BE2C (cell line): ENCODE data around the gene DNM1L.
A peak's percentile ranks its signal among the peaks of the same experiment; 100 is the strongest.
"Not testable (repeated sequence)": the region's sequence is repeated elsewhere in the genome, so short reads cannot be mapped to it uniquely, and the experiment has no call there.

Source experiments
- DNase-seq: peaks from one replicate; pipeline ENCODE4 v3.0.0-alpha.2; 2020
- H3K27me3 ChIP-seq: fragments of 250-450 bp; sonication (Bioruptor Pico); 2 replicates; pipeline ENCODE4 v1.5.1; 2020; ENCODE audit warnings: mild to moderate bottlenecking
- H3K36me3 ChIP-seq: fragments of 250-450 bp; sonication (Bioruptor Pico); 2 replicates; pipeline ENCODE4 v1.5.1; 2020; ENCODE audit warnings: mild to moderate bottlenecking
- H3K4me1 ChIP-seq: fragments of 250-450 bp; sonication (Bioruptor Pico); 2 replicates; pipeline ENCODE4 v1.5.1; 2020
- H3K4me3 ChIP-seq: 2 replicates; pipeline ENCODE4 v1.5.1; 2011; ENCODE audit warnings: low read depth, low read length
- H3K9me3 ChIP-seq: fragments of 250-450 bp; sonication (Bioruptor Pico); 2 replicates; pipeline ENCODE4 v1.5.1; 2020
- TF ChIP-seq, protein P1 (sequence below): IDR thresholded peaks from 2 replicates; pipeline ENCODE4 v1.5.1; 2012; ENCODE audit warnings: mild to moderate bottlenecking, low read depth, low read length

The DNM1L gene

DNA sequence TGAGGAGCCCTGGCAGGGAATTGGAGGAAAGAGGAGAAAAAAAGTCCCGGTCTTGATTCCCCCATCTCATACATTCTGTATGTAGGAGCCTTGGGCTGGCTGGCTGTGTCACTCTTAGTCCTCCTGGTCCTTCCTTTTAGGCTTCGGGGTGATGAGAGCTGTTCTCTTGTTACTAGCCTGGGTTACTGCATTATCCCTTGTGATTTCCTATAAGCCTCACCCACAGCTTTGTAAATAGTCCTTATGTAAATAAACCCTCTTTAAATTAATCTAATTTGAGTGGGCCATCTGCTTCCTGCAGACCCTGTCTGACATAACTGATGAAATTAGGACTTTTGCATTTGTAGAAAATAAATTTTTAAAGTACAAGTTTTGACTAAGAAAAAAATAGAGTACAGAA, 19.2 kb downstream of the DNM1L start:
- peaks cover 3% of the 10 kb centered on the region for H3K36me3 ChIP-seq
- H3K4me3 ChIP-seq = peak overlapping the region; percentile 31
- H3K4me1 ChIP-seq = peaks cover 14% of the 10 kb centered on the region
- H3K9me3 ChIP-seq = no peaks in the 10 kb centered on the region
- peak; percentile 81 for DNase-seq
- H3K27me3 ChIP-seq = no peaks in the 10 kb centered on the region
- TF ChIP-seq, protein P1, sequence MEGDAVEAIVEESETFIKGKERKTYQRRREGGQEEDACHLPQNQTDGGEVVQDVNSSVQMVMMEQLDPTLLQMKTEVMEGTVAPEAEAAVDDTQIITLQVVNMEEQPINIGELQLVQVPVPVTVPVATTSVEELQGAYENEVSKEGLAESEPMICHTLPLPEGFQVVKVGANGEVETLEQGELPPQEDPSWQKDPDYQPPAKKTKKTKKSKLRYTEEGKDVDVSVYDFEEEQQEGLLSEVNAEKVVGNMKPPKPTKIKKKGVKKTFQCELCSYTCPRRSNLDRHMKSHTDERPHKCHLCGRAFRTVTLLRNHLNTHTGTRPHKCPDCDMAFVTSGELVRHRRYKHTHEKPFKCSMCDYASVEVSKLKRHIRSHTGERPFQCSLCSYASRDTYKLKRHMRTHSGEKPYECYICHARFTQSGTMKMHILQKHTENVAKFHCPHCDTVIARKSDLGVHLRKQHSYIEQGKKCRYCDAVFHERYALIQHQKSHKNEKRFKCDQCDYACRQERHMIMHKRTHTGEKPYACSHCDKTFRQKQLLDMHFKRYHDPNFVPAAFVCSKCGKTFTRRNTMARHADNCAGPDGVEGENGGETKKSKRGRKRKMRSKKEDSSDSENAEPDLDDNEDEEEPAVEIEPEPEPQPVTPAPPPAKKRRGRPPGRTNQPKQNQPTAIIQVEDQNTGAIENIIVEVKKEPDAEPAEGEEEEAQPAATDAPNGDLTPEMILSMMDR = no peak

- not testable (repeated sequence) for H3K9me3 ChIP-seq, H3K36me3 ChIP-seq, DNase-seq, H3K27me3 ChIP-seq, H3K4me3 ChIP-seq
- H3K4me1 ChIP-seq = peaks cover 14% of the 10 kb centered on the region
These were observed 20.3 kb downstream of the DNM1L start for GRCh38 chr12:32699437-32699836.

- H3K4me3 ChIP-seq = no peak overlapping the region
- no peak for DNase-seq
- H3K36me3 ChIP-seq = peaks cover 11% of the 10 kb centered on the region
- TF ChIP-seq, protein P1 = no peak
- H3K4me1 ChIP-seq = peaks cover 15% of the 10 kb centered on the region
- no peaks in the 10 kb centered on the region for H3K9me3 ChIP-seq
- H3K27me3 ChIP-seq = no peaks in the 10 kb centered on the region
These were observed 23.4 kb downstream of the DNM1L start for GRCh38 chr12:32702473-32702872.

- Histone ChIP-seq H3K4me1 (peaks cover 15% of the 10 kb centered on the region), H3K36me3 (peaks cover 13% of the 10 kb centered on the region), H3K27me3 (no peaks in the 10 kb centered on the region), H3K4me3 (no peak overlapping the region), H3K9me3 (no peaks in the 10 kb centered on the region)
- DNase-seq = no peak
- TF ChIP-seq, protein P1 = no peak
These were observed 23.8 kb downstream of the DNM1L start for GRCh38 chr12:32702946-32703345.

DNA sequence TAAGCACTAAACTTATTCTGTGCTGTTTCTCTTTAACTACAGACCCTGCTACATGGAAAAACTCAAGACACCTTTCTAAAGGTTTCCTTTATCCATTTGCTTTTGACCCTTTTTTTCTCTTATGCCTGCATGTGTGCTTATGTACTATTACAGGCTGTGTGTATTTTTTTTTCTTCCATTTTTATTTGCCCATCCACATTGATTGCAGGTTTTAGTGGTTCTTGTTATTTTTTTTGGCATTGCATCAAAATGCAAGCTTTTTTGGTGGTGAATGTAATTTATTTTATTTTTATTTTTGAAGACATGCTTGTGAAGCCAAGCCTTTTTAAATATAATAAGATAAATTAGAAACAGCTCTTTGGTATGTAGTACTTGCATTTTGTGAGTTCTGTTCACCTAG, 26.7 kb downstream of the DNM1L start:
- H3K9me3 ChIP-seq = no peaks in the 10 kb centered on the region
- H3K36me3 ChIP-seq = peaks cover 28% of the 10 kb centered on the region
- no peaks in the 10 kb centered on the region for H3K27me3 ChIP-seq
- TF ChIP-seq, protein P1 = no peak
- H3K4me3 ChIP-seq = no peak overlapping the region
- no peak for DNase-seq
- peaks cover 7% of the 10 kb centered on the region for H3K4me1 ChIP-seq

- peaks cover 35% of the 10 kb centered on the region for H3K36me3 ChIP-seq
- no peaks in the 10 kb centered on the region for H3K9me3 ChIP-seq
- H3K4me1 ChIP-seq = peaks cover 7% of the 10 kb centered on the region
- H3K27me3 ChIP-seq = no peaks in the 10 kb centered on the region
- DNase-seq = no peak
- TF ChIP-seq, protein P1 = no peak
- H3K4me3 ChIP-seq = no peak overlapping the region
These were observed 27.4 kb downstream of the DNM1L start for GRCh38 chr12:32706335-32707024.

- peaks cover 50% of the 10 kb centered on the region for H3K36me3 ChIP-seq
- DNase-seq = no peak
- no peaks in the 10 kb centered on the region for H3K9me3 ChIP-seq
- no peak overlapping the region for H3K4me3 ChIP-seq
- TF ChIP-seq, protein P1 = no peak
- H3K27me3 ChIP-seq = no peaks in the 10 kb centered on the region
- H3K4me1 ChIP-seq = peaks cover 7% of the 10 kb centered on the region
These were observed 29.8 kb downstream of the DNM1L start for GRCh38 chr12:32708926-32709325.
